Ovary (tissue), 9 donors: ENCODE results near the gene STUB1. TPM values are rescaled to one million over a fixed set of nuclear protein-coding genes. Genes with fewer than 3 reads are reported as not detected.

Experiments used
- DNase-seq, 5 donors: peaks; one replicate each; pipeline ENCODE4 v3.0.0-alpha.2; 2019 to 2020
- H3K27ac ChIP-seq, 2 donors: fragments of 200-600 bp; one replicate each; pipeline versions ENCODE4 v1.5.1 to v1.8.0; 2019 to 2022
- H3K27me3 ChIP-seq: fragments of 200-600 bp; one replicate; pipeline ENCODE4 v1.8.0; 2022
- H3K36me3 ChIP-seq: fragments of 200-600 bp; sonication (generic); one replicate; pipeline ENCODE4 v1.5.1; 2019
- H3K4me1 ChIP-seq: one replicate; pipeline ENCODE4 v1.8.1; 2013; ENCODE audit warnings: mild to moderate bottlenecking, moderate library complexity; ENCODE audit not compliant: insufficient read depth
- H3K4me3 ChIP-seq: fragments of 200-600 bp; sonication (generic); one replicate; pipeline ENCODE4 v1.5.1; 2017
- H3K9me3 ChIP-seq, 2 donors: fragments of 200-600 bp in 1 of 2; sonication (generic) in 1 of 2; one replicate each; pipeline versions ENCODE4 v1.5.1 to v1.8.1; 2013 to 2019; ENCODE audit warnings: mild to moderate bottlenecking in 1 of 2, moderate library complexity in 1 of 2
- CTCF ChIP-seq, 3 donors: fragments of 450-650 bp in 2 of 3; fragments of 200-600 bp in 1 of 3; IDR thresholded peaks; one replicate each; pipeline versions ENCODE4 v1.5.1 to v1.8.0; 2016 to 2022; ENCODE audit warnings: antibody characterized with exemption in 3 of 3, mild to moderate bottlenecking in 1 of 3
- EP300 ChIP-seq: sonication (generic); formaldehyde crosslinking; IDR thresholded peaks from one replicate; pipeline ENCODE4 v1.6.1; 2017; ENCODE audit warnings: antibody characterized with exemption
- POLR2A ChIP-seq: fragments of 450-650 bp; IDR thresholded peaks from one replicate; pipeline ENCODE4 v1.6.1; 2017; ENCODE audit warnings: antibody characterized with exemption, mild to moderate bottlenecking, moderate library complexity
- WGBS, 3 donors: extraction: QIAGEN DNeasy Blood & Tissue Kit in 1 of 3; methylation state at CpG; one replicate each; pipeline versions ENCODE4 v1.1.5 to v1.1.7; 2013 to 2017; 5-methylcytosine and 5-hydroxymethylcytosine counted together
- intact Hi-C, 4 donors: fragments of 100-400 bp; cut with DNase I; formaldehyde crosslinking; loops; one replicate each; pipeline versions ENCODE4 v1.11.0 to v1.15.1; 2022 to 2023
- polyA plus RNA-seq, 2 donors: library from polyadenylated mRNA; stranded (reverse); fragments of 200-250 nt in 1 of 2; fragments of 350-450 nt in 1 of 2; fragmentation: Illumina TruSeq in 1 of 2; extraction: RNeasy Lipid Tissue Mini Kit (QIAGEN cat#74804) in 1 of 2; gene quantifications; one replicate each; pipeline ENCODE4 v1.2.3, GENCODE V29; 2013 to 2014
- total RNA-seq, 7 donors: library from RNA; depleted of rRNA in 2 of 7; stranded (reverse); fragments of >200 nt in 2 of 7; fragmentation: NEBNext Ultra II Directional in 3 of 7; extraction: Animal tissue kit (Norgen Biotek cat#: 25700) in 3 of 7; gene quantifications; one replicate each; pipeline versions ENCODE4 v1.1.0 to v1.2.4, GENCODE V29; 2016 to 2023
- donor health status: DM: no; HTN: no; CAD: no; lungs with moderate emphysema.
- donor health status: DM: no; HTN: no; CAD: no.
- donor health status: Bipolar disorder and iron deficiency.
- donor health status: DM: yes; HTN: yes; CAD: no.
- donor health status: DM: no; HTN: no; CAD: no.
- donor health status: DM: yes; HTN: yes; CAD: no.

The STUB1 gene
- total and polyA plus RNA-seq, 9 donors = 20.1 to 115 (median 102) TPM

- WGBS, 3 donors = 2 to 4% (median 4%) methylated on average over 15 to 37 of the region's 37 CpGs
- TF ChIP-seq CTCF (IDR thresholded peaks at IDR 0.05) (no peak), EP300 (no peak), POLR2A (no peak)
- Histone ChIP-seq H3K4me1 (peaks cover 19% of the 10 kb centered on the region), H3K27me3 (no peaks in the 10 kb centered on the region), H3K4me3 (no peak overlapping the region), H3K9me3 (no peaks in the 10 kb centered on the region), H3K27ac (no peak overlapping the region), H3K36me3 (no peaks in the 10 kb centered on the region)
- DNase-seq = no peak
- intact Hi-C loops = no loop called here
Observed at GRCh38 chr16:693766-694165, 13.6 kb downstream of the STUB1 start.

- no peak for DNase-seq
Observed at GRCh38 chr16:694187-694862, 14.1 kb downstream of the STUB1 start.

GRCh38 chr16:694863-695354, 14.7 kb downstream of the STUB1 start:
- WGBS, 3 donors = 0 to 3% (median 1%) methylated on average over 12 to 37 of the region's 37 CpGs
- DNase-seq = no peak
- intact Hi-C loops = no loop called here

More at GRCh38 chr16:694187-694862, 14.1 kb downstream of the STUB1 start:
- TF ChIP-seq POLR2A (no peak), EP300 (no peak), CTCF (IDR thresholded peaks at IDR 0.05) (no peak)
- Histone ChIP-seq H3K27ac (no peak overlapping the region), H3K4me1 (peaks cover 15% of the 10 kb centered on the region), H3K27me3 (no peaks in the 10 kb centered on the region), H3K36me3 (no peaks in the 10 kb centered on the region), H3K4me3 (no peak overlapping the region), H3K9me3 (no peaks in the 10 kb centered on the region)
- WGBS, 3 donors = 1 to 3% (median 2%) methylated on average over 31 to 64 of the region's 64 CpGs
- intact Hi-C loops = no loop called here

GRCh38 chr16:695355-696089, 15.3 kb downstream of the STUB1 start:
- Histone ChIP-seq H3K27me3 (no peaks in the 10 kb centered on the region), H3K4me1 (peaks cover 9% of the 10 kb centered on the region), H3K9me3 (no peaks in the 10 kb centered on the region), H3K36me3 (no peaks in the 10 kb centered on the region), H3K4me3 (no peak overlapping the region), H3K27ac (no peak overlapping the region)
- DNase-seq = no peak
- 2 to 4% (median 3%) methylated on average over 47 to 71 of the region's 71 CpGs for WGBS, 3 donors
- TF ChIP-seq POLR2A (no peak), CTCF (IDR thresholded peaks at IDR 0.05) (no peak), EP300 (no peak)
- intact Hi-C loops = no loop called here

More at GRCh38 chr16:694863-695354, 14.7 kb downstream of the STUB1 start:
- Histone ChIP-seq H3K27ac (no peak overlapping the region), H3K4me3 (no peak overlapping the region), H3K9me3 (no peaks in the 10 kb centered on the region), H3K27me3 (no peaks in the 10 kb centered on the region), H3K4me1 (peaks cover 10% of the 10 kb centered on the region), H3K36me3 (no peaks in the 10 kb centered on the region)
- TF ChIP-seq EP300 (no peak), POLR2A (no peak)
